K562 (cell line): Measurements from ENCODE around the gene TYRO3. TPM values are rescaled to one million over a fixed set of nuclear protein-coding genes. Genes with fewer than 3 reads are reported as not detected.

Experiments
- FOXK2 ChIP-seq, 2 experiments: fragments of 450-650 bp; IDR thresholded peaks in 1 of 2; conservative IDR thresholded peaks in 1 of 2; 2 replicates each; pipeline ENCODE4 v1.6.1; 2016; ENCODE audit warnings: low read depth in 2 of 2, mild to moderate bottlenecking in 1 of 2
- GTF2E2 ChIP-seq: fragments of 200-800 bp; sonication (Bioruptor generic); IDR thresholded peaks from 2 replicates; pipeline ENCODE4 v1.6.1; 2016; ENCODE audit warnings: missing genetic modification characterization, missing compliant biosample characterization
- ILF3 ChIP-seq: fragments of 450-650 bp; IDR thresholded peaks from 2 replicates; pipeline ENCODE4 v1.6.1; 2018; ENCODE audit warnings: antibody characterized with exemption, mild to moderate bottlenecking, moderate library complexity, borderline replicate concordance
- MAFG ChIP-seq: fragments of 450-650 bp; conservative IDR thresholded peaks from 2 replicates; pipeline ENCODE4 v1.6.1; 2016; ENCODE audit warnings: missing genetic modification characterization, missing compliant biosample characterization
- NONO ChIP-seq, 2 experiments: fragments of 200-400 bp in 1 of 2; fragments of 450-650 bp in 1 of 2; formaldehyde crosslinking in 1 of 2; IDR thresholded peaks; 2 replicates each; pipeline ENCODE4 v1.6.1; 2017; ENCODE audit warnings: low read depth in 2 of 2, mild to moderate bottlenecking in 2 of 2, moderate library complexity in 2 of 2, low read length in 1 of 2
- SIN3B ChIP-seq: fragments of 450-650 bp; IDR thresholded peaks from 2 replicates; pipeline ENCODE4 v1.6.1; 2017; ENCODE audit warnings: low read depth, mild to moderate bottlenecking, moderate library complexity
- SOX6 ChIP-seq: fragments of 450-650 bp; IDR thresholded peaks from 2 replicates; pipeline ENCODE4 v1.6.1; 2014; ENCODE audit warnings: mild to moderate bottlenecking
- TCFL5 ChIP-seq: fragments of 250-450 bp; sonication (Bioruptor Pico); conservative IDR thresholded peaks from 2 replicates; pipeline ENCODE4 v1.6.1; 2021; ENCODE audit warnings: mild to moderate bottlenecking, moderate library complexity, matching md5 sums
- ZBED1 ChIP-seq: IDR thresholded peaks from 2 replicates; pipeline ENCODE4 v1.6.1; 2014
- ZNF316 ChIP-seq: fragments of 450-650 bp; IDR thresholded peaks from 2 replicates; pipeline ENCODE4 v1.6.1; 2016
- ZZZ3 ChIP-seq: fragments of 450-650 bp; IDR thresholded peaks from 2 replicates; pipeline ENCODE4 v1.6.1; 2016; ENCODE audit warnings: antibody characterized with exemption, mild to moderate bottlenecking, moderate library complexity
- polyA plus RNA-seq, 8 experiments: library from polyadenylated mRNA; depleted of rRNA in 4 of 8; stranded (reverse) in 5 of 8; unstranded in 3 of 8; fragments of >200 nt; fragmentation: Nextera tagmentation in 2 of 8; fragmentation: Illumina TruSeq in 1 of 8; extraction: Ambion mirVana in 2 of 8; extraction: Trizol in 1 of 8; gene quantifications; 2 replicates each; pipeline versions ENCODE4 v1.2.1 to v1.2.3, GENCODE V29; 2011 to 2014; ENCODE audit warnings: inconsistent platforms in 1 of 8, missing spikeins in 1 of 8
- total RNA-seq, 7 experiments: library from RNA; depleted of rRNA in 6 of 7; stranded (reverse); fragments of >200 nt in 6 of 7; fragmentation: Illumina TruSeq in 2 of 7; extraction: Trizol in 2 of 7; gene quantifications; 2 replicates each; pipeline versions ENCODE4 v1.2.1 to v1.2.3, GENCODE V29; 2011 to 2021; ENCODE audit warnings: low replicate concordance in 1 of 7
- TF ChIP-seq, protein P1 (sequence below): conservative IDR thresholded peaks from 2 replicates; pipeline ENCODE4 v1.6.1; 2011; ENCODE audit warnings: low read depth, mild to moderate bottlenecking, low read length; ENCODE audit not compliant: control insufficient read depth
- TF ChIP-seq, protein P2 (sequence below): fragments of 450-650 bp; formaldehyde crosslinking; conservative IDR thresholded peaks from 2 replicates; pipeline ENCODE4 v1.4.0; 2022; ENCODE audit warnings: mild to moderate bottlenecking, missing genetic modification characterization

TYRO3 gene
- total and polyA plus RNA-seq, 9 of the 15 experiments (the other 6 are each of a cell fraction or from before 2014, with no cell fraction given), result 2.6 to 39.6 (median 18.6) TPM

GRCh38 chr15:41627203-41627602, 68.2 kb downstream of the TYRO3 start (continued):
- TF ChIP-seq MAFG (tag) (peak; percentile 47; the same call in 1 of the 2 replicates), ZNF316 (peak; percentile 85), SIN3B (no peak), GTF2E2 (no peak), ZBED1 (no peak), SOX6 (no peak), ILF3 (no peak), ZZZ3 (no peak), TCFL5 (CRISPR knock-in tag) (no peak), NONO (IDR thresholded peaks at IDR 0.05; ENCODE audit: low read depth in 2 of 2, low read length in 1 of 2) (no peak), FOXK2 (conservative IDR thresholded peaks at IDR 0.05 in 1 of 2, IDR thresholded peaks at IDR 0.05 in 1 of 2; ENCODE audit: low read depth in 2 of 2) (no peak)
- TF ChIP-seq, protein P1, sequence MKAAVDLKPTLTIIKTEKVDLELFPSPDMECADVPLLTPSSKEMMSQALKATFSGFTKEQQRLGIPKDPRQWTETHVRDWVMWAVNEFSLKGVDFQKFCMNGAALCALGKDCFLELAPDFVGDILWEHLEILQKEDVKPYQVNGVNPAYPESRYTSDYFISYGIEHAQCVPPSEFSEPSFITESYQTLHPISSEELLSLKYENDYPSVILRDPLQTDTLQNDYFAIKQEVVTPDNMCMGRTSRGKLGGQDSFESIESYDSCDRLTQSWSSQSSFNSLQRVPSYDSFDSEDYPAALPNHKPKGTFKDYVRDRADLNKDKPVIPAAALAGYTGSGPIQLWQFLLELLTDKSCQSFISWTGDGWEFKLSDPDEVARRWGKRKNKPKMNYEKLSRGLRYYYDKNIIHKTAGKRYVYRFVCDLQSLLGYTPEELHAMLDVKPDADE, result no peak
- TF ChIP-seq, protein P2, sequence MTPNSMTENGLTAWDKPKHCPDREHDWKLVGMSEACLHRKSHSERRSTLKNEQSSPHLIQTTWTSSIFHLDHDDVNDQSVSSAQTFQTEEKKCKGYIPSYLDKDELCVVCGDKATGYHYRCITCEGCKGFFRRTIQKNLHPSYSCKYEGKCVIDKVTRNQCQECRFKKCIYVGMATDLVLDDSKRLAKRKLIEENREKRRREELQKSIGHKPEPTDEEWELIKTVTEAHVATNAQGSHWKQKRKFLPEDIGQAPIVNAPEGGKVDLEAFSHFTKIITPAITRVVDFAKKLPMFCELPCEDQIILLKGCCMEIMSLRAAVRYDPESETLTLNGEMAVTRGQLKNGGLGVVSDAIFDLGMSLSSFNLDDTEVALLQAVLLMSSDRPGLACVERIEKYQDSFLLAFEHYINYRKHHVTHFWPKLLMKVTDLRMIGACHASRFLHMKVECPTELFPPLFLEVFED (CRISPR knock-in tag), result no peak
